HEK293 (cell line): ENCODE results near the gene SUSD2.

Experiments
- CTCF ChIA-PET: fragments of 350-600 bp; formaldehyde crosslinking; extraction: SDS; loops from one replicate; lab custom pipeline; 2021; ENCODE audit warnings: antibody characterized with exemption; lab: Yijun Ruan, JAX
- POLR2A ChIA-PET: fragments of 300-600 bp; formaldehyde crosslinking; extraction: SDS; loops from one replicate; lab custom pipeline; 2020; ENCODE audit warnings: antibody characterized with exemption, inconsistent platforms; lab: Yijun Ruan, JAX
- H3K27ac ChIP-seq: fragments of 200-500 bp; sonication (Bioruptor generic); 2 replicates; pipeline ENCODE4 v1.5.1; 2014; ENCODE audit warnings: low read depth, low read length, control low read depth, inconsistent platforms; ENCODE audit errors: extremely low read depth
- H3K36me3 ChIP-seq, 2 experiments: fragments of 200-500 bp in 1 of 2; sonication (Bioruptor generic) in 1 of 2; 1 replicate in 1 of 2; 2 replicates in 1 of 2; pipeline ENCODE4 v1.5.1; 2014 to 2017; ENCODE audit warnings: inconsistent platforms in 2 of 2, low read length in 2 of 2; ENCODE audit not compliant: control insufficient read depth in 2 of 2, insufficient read depth in 1 of 2
- H3K4me1 ChIP-seq: fragments of 200-500 bp; sonication (Bioruptor generic); 2 replicates; pipeline ENCODE4 v1.5.1; 2014; ENCODE audit warnings: mild to moderate bottlenecking, low read length, inconsistent platforms; ENCODE audit not compliant: control insufficient read depth, insufficient read depth
- H3K4me3 ChIP-seq: 2 replicates; pipeline ENCODE4 v1.5.1; 2011; ENCODE audit warnings: low read depth, mild to moderate bottlenecking, control low read depth, low read length, moderate library complexity
- H3K9me3 ChIP-seq: fragments of 200-500 bp; sonication (Bioruptor generic); 2 replicates; pipeline ENCODE4 v1.5.1; 2014; ENCODE audit warnings: low read depth, low read length, inconsistent platforms; ENCODE audit not compliant: control insufficient read depth, insufficient read depth
- BCL6B ChIP-seq: fragments of 450-650 bp; formaldehyde crosslinking; IDR thresholded peaks from 2 replicates; pipeline ENCODE4 v1.5.1; 2017; ENCODE audit warnings: missing biosample characterization, missing genetic modification characterization
- KLF16 ChIP-seq: fragments of 450-650 bp; formaldehyde crosslinking; IDR thresholded peaks from 2 replicates; pipeline ENCODE4 v1.5.1; 2017; ENCODE audit warnings: missing biosample characterization, missing genetic modification characterization
- KLF8 ChIP-seq: fragments of 450-650 bp; formaldehyde crosslinking; IDR thresholded peaks from 2 replicates; pipeline ENCODE4 v1.5.1; 2016; ENCODE audit warnings: missing biosample characterization, missing genetic modification characterization
- RBAK ChIP-seq: fragments of 450-650 bp; formaldehyde crosslinking; IDR thresholded peaks from 2 replicates; pipeline ENCODE4 v1.5.1; 2016; ENCODE audit warnings: missing biosample characterization, missing genetic modification characterization
- TCF7L2 ChIP-seq: IDR thresholded peaks from 2 replicates; pipeline ENCODE4 v1.6.1; 2011; ENCODE audit warnings: low read depth, mild to moderate bottlenecking, inconsistent platforms, low read length, moderate library complexity, borderline replicate concordance
- YY1 ChIP-seq: fragments of 450-650 bp; formaldehyde crosslinking; IDR thresholded peaks from 2 replicates; pipeline ENCODE4 v1.5.1; 2018; ENCODE audit warnings: missing biosample characterization, missing genetic modification characterization
- ZBTB21 ChIP-seq: fragments of 450-650 bp; formaldehyde crosslinking; IDR thresholded peaks from 2 replicates; pipeline ENCODE4 v1.5.1; 2017; ENCODE audit warnings: missing biosample characterization, missing genetic modification characterization
- ZBTB6 ChIP-seq: fragments of 450-650 bp; formaldehyde crosslinking; IDR thresholded peaks from 2 replicates; pipeline ENCODE4 v1.5.1; 2017; ENCODE audit warnings: missing biosample characterization, missing genetic modification characterization
- ZEB2 ChIP-seq: fragments of 450-650 bp; formaldehyde crosslinking; IDR thresholded peaks from 2 replicates; pipeline ENCODE4 v1.5.1; 2016; ENCODE audit warnings: missing biosample characterization, missing genetic modification characterization
- ZFP37 ChIP-seq: fragments of 450-650 bp; formaldehyde crosslinking; IDR thresholded peaks from 2 replicates; pipeline ENCODE4 v1.5.1; 2016; ENCODE audit warnings: missing biosample characterization, missing genetic modification characterization
- ZNF140 ChIP-seq: fragments of 450-650 bp; formaldehyde crosslinking; IDR thresholded peaks from 2 replicates; pipeline ENCODE4 v1.5.1; 2016; ENCODE audit warnings: missing biosample characterization, missing genetic modification characterization
- ZNF211 ChIP-seq: fragments of 450-650 bp; formaldehyde crosslinking; IDR thresholded peaks from 2 replicates; pipeline ENCODE4 v1.5.1; 2016; ENCODE audit warnings: low read depth, missing biosample characterization, missing genetic modification characterization
- ZNF223 ChIP-seq: fragments of 450-650 bp; formaldehyde crosslinking; IDR thresholded peaks from 2 replicates; pipeline ENCODE4 v1.5.1; 2016; ENCODE audit warnings: missing biosample characterization, missing genetic modification characterization
- ZNF24 ChIP-seq: fragments of 450-650 bp; formaldehyde crosslinking; IDR thresholded peaks from 2 replicates; pipeline ENCODE4 v1.5.1; 2016; ENCODE audit warnings: missing biosample characterization, missing genetic modification characterization
- ZNF26 ChIP-seq: fragments of 450-650 bp; formaldehyde crosslinking; IDR thresholded peaks from 2 replicates; pipeline ENCODE4 v1.5.1; 2016; ENCODE audit warnings: missing biosample characterization, missing genetic modification characterization
- ZNF280C ChIP-seq: fragments of 450-650 bp; formaldehyde crosslinking; IDR thresholded peaks from 2 replicates; pipeline ENCODE4 v1.5.1; 2016; ENCODE audit warnings: missing biosample characterization, missing genetic modification characterization
- ZNF311 ChIP-seq: fragments of 450-650 bp; formaldehyde crosslinking; IDR thresholded peaks from 2 replicates; pipeline ENCODE4 v1.5.1; 2017; ENCODE audit warnings: missing biosample characterization, missing genetic modification characterization, borderline replicate concordance
- ZNF324 ChIP-seq: fragments of 450-650 bp; formaldehyde crosslinking; IDR thresholded peaks from 2 replicates; pipeline ENCODE4 v1.5.1; 2016; ENCODE audit warnings: missing biosample characterization, missing genetic modification characterization
- ZNF433 ChIP-seq: fragments of 450-650 bp; formaldehyde crosslinking; IDR thresholded peaks from 2 replicates; pipeline ENCODE4 v1.5.1; 2016; ENCODE audit warnings: missing biosample characterization, missing genetic modification characterization, low read depth
- ZNF610 ChIP-seq: fragments of 450-650 bp; formaldehyde crosslinking; IDR thresholded peaks from 2 replicates; pipeline ENCODE4 v1.5.1; 2016; ENCODE audit warnings: missing biosample characterization, missing genetic modification characterization, borderline replicate concordance
- ZNF623 ChIP-seq: fragments of 450-650 bp; formaldehyde crosslinking; IDR thresholded peaks from 2 replicates; pipeline ENCODE4 v1.5.1; 2016; ENCODE audit warnings: missing biosample characterization, missing genetic modification characterization
- ZNF645 ChIP-seq: fragments of 450-650 bp; formaldehyde crosslinking; IDR thresholded peaks from 2 replicates; pipeline ENCODE4; 2016; ENCODE audit warnings: missing biosample characterization, missing genetic modification characterization
- ZNF707 ChIP-seq: fragments of 450-650 bp; formaldehyde crosslinking; IDR thresholded peaks from 2 replicates; pipeline ENCODE4 v1.5.1; 2016; ENCODE audit warnings: missing biosample characterization, missing genetic modification characterization
- ZNF76 ChIP-seq: fragments of 450-650 bp; formaldehyde crosslinking; IDR thresholded peaks from 2 replicates; pipeline ENCODE4; 2016; ENCODE audit warnings: low read depth, missing biosample characterization, missing genetic modification characterization, borderline replicate concordance
- ZNF785 ChIP-seq: fragments of 450-650 bp; formaldehyde crosslinking; IDR thresholded peaks from 2 replicates; pipeline ENCODE4 v1.5.1; 2016; ENCODE audit warnings: missing biosample characterization, missing genetic modification characterization
- ZNF830 ChIP-seq: fragments of 450-650 bp; IDR thresholded peaks from 2 replicates; pipeline ENCODE4 v1.5.0; 2018; ENCODE audit warnings: missing biosample characterization, missing genetic modification characterization, low read depth, mild to moderate bottlenecking, moderate library complexity
- ZNF843 ChIP-seq: fragments of 450-650 bp; formaldehyde crosslinking; IDR thresholded peaks from 2 replicates; pipeline ENCODE4 v1.5.1; 2016; ENCODE audit warnings: missing biosample characterization, missing genetic modification characterization

SUSD2 gene

GRCh38 chr22:24232725-24233124 is 51.4 kb downstream of the SUSD2 start:
- Histone ChIP-seq H3K36me3 (no peaks in the 10 kb centered on the region), H3K4me1 (no peaks in the 10 kb centered on the region), H3K4me3 (no peak overlapping the region), H3K27ac (no peak overlapping the region), H3K9me3 (no peaks in the 10 kb centered on the region)
- no peak for TF ChIP-seq ZNF645 (tag by site-specific recombination)
- TF ChIP-seq ZNF76 (tag by site-specific recombination) = no peak
- TF ChIP-seq ZNF830 (tag by site-specific recombination) = no peak
- TF ChIP-seq ZNF433 (tag by site-specific recombination) = no peak
- no peak for TF ChIP-seq ZNF623 (tag by site-specific recombination)
- TF ChIP-seq ZBTB21 = no peak
- TF ChIP-seq ZNF26 = no peak
- no peak for TF ChIP-seq ZNF324
- TF ChIP-seq ZNF707 (tag by site-specific recombination) = no peak
- ChIA-PET POLR2A (no interaction called here), CTCF (interaction anchor here (0.6 to 1.1 kb wide), 3 partner anchors 8 to 220 kb away, joined by 3 to 4 read pairs (median 3); no protein-coding TSS in a partner anchor)

GRCh38 chr22:24233235-24233634 is 51.9 kb downstream of the SUSD2 start:
- Histone ChIP-seq H3K4me1 (no peaks in the 10 kb centered on the region), H3K4me3 (no peak overlapping the region), H3K9me3 (no peaks in the 10 kb centered on the region)
- TF ChIP-seq ZNF24 (tag by site-specific recombination) (no peak), ZNF830 (tag by site-specific recombination) (no peak), ZNF223 (no peak), YY1 (tag by site-specific recombination) (no peak), KLF8 (tag by site-specific recombination) (no peak), ZNF311 (no peak), ZNF610 (tag by site-specific recombination) (no peak), RBAK (tag by site-specific recombination) (no peak), ZNF280C (tag by site-specific recombination) (no peak), ZNF211 (tag by site-specific recombination) (no peak), ZFP37 (no peak), ZNF140 (no peak), ZNF785 (tag by site-specific recombination) (no peak), BCL6B (no peak), KLF16 (tag by site-specific recombination) (no peak), ZEB2 (tag by site-specific recombination) (no peak), TCF7L2 (no peak), ZNF843 (no peak), ZBTB6 (tag by site-specific recombination) (no peak)
- TF ChIP-seq, all 188 proteins: peak for 0
- ChIA-PET POLR2A (no interaction called here), CTCF (interaction anchor here (0.6 to 0.9 kb wide), 2 partner anchors 220 to 249 kb away, joined by 3 read pairs; no protein-coding TSS in a partner anchor)
- Histone ChIP-seq H3K27ac (no peak overlapping the region), H3K36me3 (no peaks in the 10 kb centered on the region)
